ENCODE results near the gene ZNF750. TPM values are rescaled to one million over a fixed set of nuclear protein-coding genes. Genes with fewer than 3 reads are reported as not detected.
"Not testable (repeated sequence)": the region's sequence is repeated elsewhere in the genome, so short reads cannot be mapped to it uniquely, and the experiment has no call there.

ZNF750 gene
- total RNA-seq, 4 donors from 2014 or later, result 202 to 426 (median 294) TPM

DNA sequence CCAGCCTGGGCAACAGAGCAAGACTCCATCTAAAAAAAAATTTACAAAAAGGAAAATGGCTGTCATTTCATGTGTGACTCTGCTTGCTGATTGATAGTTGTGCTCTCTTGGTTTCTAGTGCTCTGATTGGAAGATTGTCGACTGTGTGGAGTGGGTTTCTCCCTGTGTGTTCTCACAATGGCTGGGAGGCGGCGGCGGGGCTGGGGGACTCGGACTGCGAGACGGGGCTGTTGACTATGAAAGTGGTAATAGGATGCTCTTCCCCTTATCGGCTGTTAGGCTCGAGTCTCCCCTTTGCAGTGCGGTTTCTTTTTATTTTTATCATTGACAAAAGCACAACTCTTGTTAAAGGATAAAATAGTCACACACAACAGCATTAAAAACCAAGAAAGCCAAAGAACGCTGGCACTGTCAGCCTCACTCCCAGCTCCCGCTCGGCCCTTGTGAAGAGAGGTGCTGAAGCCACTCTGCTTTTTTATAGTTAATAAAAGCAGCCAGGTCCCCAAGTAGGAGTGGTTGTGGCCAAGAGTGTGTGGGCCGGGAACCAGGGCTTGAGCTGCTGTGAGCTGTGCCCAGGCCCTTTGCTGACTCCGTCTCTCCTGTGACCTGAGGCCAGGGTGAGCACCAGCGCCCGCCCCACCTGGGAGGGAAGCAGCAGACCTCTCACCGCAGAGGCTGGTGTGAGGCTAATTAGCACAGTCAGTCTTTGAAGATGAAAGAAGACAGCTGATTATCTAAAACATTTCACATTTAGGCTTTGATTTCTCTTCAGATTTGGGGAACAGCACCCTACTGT lies 51.4 kb downstream of the ZNF750 start:
- no peak overlapping the region for H3K4me3 ChIP-seq (ENCODE audit: low read depth, poor library complexity, severe bottlenecking)
- intact Hi-C loops (cut with DNase I; ENCODE audit: low total_unique reads), result loop anchor here (10.0 kb wide), 2 partner anchors 96 to 126 kb away; no protein-coding TSS in a partner anchor
- no peak for DNase-seq (ENCODE audit: low spot score in 2 of 2)
- TF ChIP-seq POLR2A (IDR thresholded peaks at IDR 0.05) (no peak), CTCF (IDR thresholded peaks at IDR 0.05) (no peak)
- 86 to 93% methylated on average over 18 of the region's 18 CpGs for WGBS, 2 donors

DNA sequence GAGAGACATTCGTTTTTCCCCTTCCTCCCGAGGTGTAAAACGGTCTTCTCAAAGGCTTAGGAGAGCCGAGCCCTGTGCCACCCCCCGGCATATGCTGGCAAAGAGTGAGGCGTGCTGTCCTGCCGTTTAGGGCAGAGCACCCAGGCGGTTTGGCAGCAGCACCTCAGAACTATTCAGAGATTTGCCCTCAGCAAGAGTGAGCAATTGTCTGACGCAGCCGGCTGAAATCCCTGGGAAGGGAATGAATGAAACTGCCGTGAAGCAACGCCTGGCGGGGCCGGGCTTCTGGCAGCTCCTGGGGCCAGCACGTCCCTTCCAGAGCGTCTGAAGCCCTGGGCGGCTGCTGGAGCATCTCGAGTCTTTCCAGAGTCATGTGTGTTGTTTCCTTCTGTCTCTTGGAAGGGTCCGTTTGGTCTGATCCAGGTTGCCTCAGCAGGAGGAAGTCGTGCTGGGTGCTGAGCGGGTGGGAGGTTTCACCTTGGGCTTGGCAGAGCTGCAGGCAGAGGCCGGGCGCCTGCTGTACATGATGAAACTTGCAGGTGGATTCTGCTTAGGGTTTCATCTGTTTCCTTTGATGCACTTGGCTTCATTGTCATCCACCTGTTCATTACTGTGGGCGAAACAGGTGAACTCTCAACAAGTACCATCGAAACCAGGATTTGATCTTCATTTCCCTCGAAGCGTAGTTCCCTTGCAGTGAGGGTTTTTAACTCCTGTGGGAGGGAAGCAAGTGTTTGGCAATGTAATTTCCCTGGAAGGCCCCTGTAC lies 52.6 kb downstream of the ZNF750 start:
- TF ChIP-seq POLR2A (IDR thresholded peaks at IDR 0.05), result no peak
- TF ChIP-seq CTCF (IDR thresholded peaks at IDR 0.05), result no peak
- intact Hi-C loops (cut with DNase I; ENCODE audit: low total_unique reads), result loop anchor here (10.0 kb wide), 2 partner anchors 98 to 128 kb away; no protein-coding TSS in a partner anchor
- peak; percentile 76 to 94 for DNase-seq (ENCODE audit: low spot score in 2 of 2)
- no peak overlapping the region for H3K4me3 ChIP-seq (ENCODE audit: low read depth, poor library complexity, severe bottlenecking)
- WGBS, 2 donors, result 37 to 41% methylated on average over 27 of the region's 27 CpGs

- 75 to 78% methylated on average over 7 to 10 of the region's 10 CpGs for WGBS, 2 donors
- intact Hi-C loops (cut with DNase I; ENCODE audit: low total_unique reads), result loop anchor here (10.0 kb wide), 2 partner anchors 98 to 128 kb away; no protein-coding TSS in a partner anchor
- TF ChIP-seq CTCF (IDR thresholded peaks at IDR 0.05), result no peak
- no peak for TF ChIP-seq POLR2A (IDR thresholded peaks at IDR 0.05)
- no peak overlapping the region for H3K4me3 ChIP-seq (ENCODE audit: low read depth, poor library complexity, severe bottlenecking)
- no peak for DNase-seq (ENCODE audit: low spot score in 2 of 2)
Measured at GRCh38 chr17:82786427-82786826, 53.4 kb downstream of the ZNF750 start.

DNA sequence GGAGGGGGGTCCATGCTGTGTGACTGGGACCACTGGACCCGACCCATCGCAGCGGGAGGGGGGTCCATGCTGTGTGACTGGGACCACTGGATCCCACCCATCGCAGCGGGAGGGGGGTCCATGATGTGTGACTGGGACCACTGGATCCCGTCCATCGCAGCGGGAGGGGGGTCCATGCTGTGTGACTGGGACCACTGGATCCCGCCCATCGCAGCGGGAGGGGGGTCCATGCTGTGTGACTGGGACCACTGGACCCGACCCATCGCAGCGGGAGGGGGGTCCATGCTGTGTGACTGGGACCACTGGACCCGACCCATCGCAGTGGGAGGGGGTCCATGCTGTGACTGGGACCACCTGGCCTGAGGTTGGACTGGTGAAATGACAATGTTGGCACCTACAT lies 54.2 kb downstream of the ZNF750 start:
- 92 to 93% methylated on average over 2 to 9 of the region's 16 CpGs for WGBS, 2 donors
- DNase-seq (ENCODE audit: low spot score in 2 of 2); H3K4me3 ChIP-seq (ENCODE audit: low read depth, poor library complexity, severe bottlenecking): not testable (repeated sequence)
- intact Hi-C loops (cut with DNase I; ENCODE audit: low total_unique reads), result loop anchor here (10.0 kb wide), 2 partner anchors 99 to 129 kb away; no protein-coding TSS in a partner anchor

DNA sequence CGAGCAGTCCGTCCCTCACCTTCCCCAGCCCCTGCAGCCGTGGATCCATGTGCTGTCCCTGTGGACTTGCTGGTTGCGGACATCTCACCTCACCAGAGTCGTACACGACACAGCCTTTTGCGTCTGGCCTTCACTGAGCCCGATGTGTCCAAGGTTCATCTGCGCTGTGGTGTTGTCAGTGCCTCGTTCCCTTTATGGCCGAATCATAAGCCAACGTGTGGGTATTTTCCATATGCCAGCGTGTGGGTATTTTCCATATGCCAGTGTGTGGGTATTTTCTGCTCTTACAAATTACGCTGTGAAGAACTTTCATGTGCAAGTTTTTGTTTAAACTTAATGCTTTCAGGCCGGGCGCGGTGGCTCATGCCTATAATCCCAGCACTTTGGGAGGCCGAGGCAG lies 56.3 kb downstream of the ZNF750 start:
- no peak for DNase-seq (ENCODE audit: low spot score in 2 of 2)
- H3K4me3 ChIP-seq (ENCODE audit: low read depth, poor library complexity, severe bottlenecking), result no peak overlapping the region
- intact Hi-C loops (cut with DNase I; ENCODE audit: low total_unique reads), result loop anchor here (10.0 kb wide), 2 partner anchors 101 to 131 kb away; no protein-coding TSS in a partner anchor
- TF ChIP-seq CTCF (IDR thresholded peaks at IDR 0.05) (no peak), POLR2A (IDR thresholded peaks at IDR 0.05) (no peak)
- WGBS, 2 donors, result 93% methylated on average over 18 of the region's 18 CpGs

GRCh38 chr17:82782657-82783207 lies 57.1 kb downstream of the ZNF750 start:
- TF ChIP-seq CTCF (IDR thresholded peaks at IDR 0.05) (no peak), POLR2A (IDR thresholded peaks at IDR 0.05) (no peak)
- DNase-seq (ENCODE audit: low spot score in 2 of 2), result no peak
- 81 to 94% methylated on average over 42 of the region's 42 CpGs for WGBS, 2 donors
- no peak overlapping the region for H3K4me3 ChIP-seq (ENCODE audit: low read depth, poor library complexity, severe bottlenecking)
- intact Hi-C loops (cut with DNase I; ENCODE audit: low total_unique reads), result loop anchor here (10.0 kb wide), 2 partner anchors 102 to 132 kb away; no protein-coding TSS in a partner anchor

Measured in lower leg skin (tissue), 4 donors.